Kidney epithelial cell (primary cell): ENCODE data around the gene FAM107B. TPM values are rescaled to one million over a fixed set of nuclear protein-coding genes. Genes with fewer than 3 reads are reported as not detected.

Experiments
- DNase-seq: peaks from one replicate; pipeline ENCODE4 v3.0.0-alpha.2; 2010; ENCODE audit warnings: low read depth
- H3K27me3 ChIP-seq: 2 replicates; pipeline ENCODE4 v1.6.0; 2011; ENCODE audit warnings: low read length; ENCODE audit not compliant: control insufficient read depth, insufficient read depth
- H3K36me3 ChIP-seq: 2 replicates; pipeline ENCODE4 v1.5.1; 2011; ENCODE audit warnings: low read length; ENCODE audit not compliant: control insufficient read depth, insufficient read depth
- H3K4me3 ChIP-seq: 2 replicates; pipeline ENCODE4 v1.5.1; 2011; ENCODE audit warnings: low read depth, mild to moderate bottlenecking, control low read depth, low read length
- total RNA-seq: library from RNA; depleted of rRNA; stranded (reverse); fragments of >200 nt; gene quantifications from 2 replicates; pipeline ENCODE4 v1.2.3, GENCODE V29; 2015
- TF ChIP-seq, protein P1 (sequence below): IDR thresholded peaks from 2 replicates; pipeline ENCODE4 v1.5.1; 2011; ENCODE audit warnings: mild to moderate bottlenecking, moderate library complexity, low read length, control low read depth, inconsistent platforms; ENCODE audit not compliant: insufficient read depth, poor library complexity, severe bottlenecking

The FAM107B gene
- total RNA-seq, 1 donor from 2014 or later: 33.5 TPM

DNA sequence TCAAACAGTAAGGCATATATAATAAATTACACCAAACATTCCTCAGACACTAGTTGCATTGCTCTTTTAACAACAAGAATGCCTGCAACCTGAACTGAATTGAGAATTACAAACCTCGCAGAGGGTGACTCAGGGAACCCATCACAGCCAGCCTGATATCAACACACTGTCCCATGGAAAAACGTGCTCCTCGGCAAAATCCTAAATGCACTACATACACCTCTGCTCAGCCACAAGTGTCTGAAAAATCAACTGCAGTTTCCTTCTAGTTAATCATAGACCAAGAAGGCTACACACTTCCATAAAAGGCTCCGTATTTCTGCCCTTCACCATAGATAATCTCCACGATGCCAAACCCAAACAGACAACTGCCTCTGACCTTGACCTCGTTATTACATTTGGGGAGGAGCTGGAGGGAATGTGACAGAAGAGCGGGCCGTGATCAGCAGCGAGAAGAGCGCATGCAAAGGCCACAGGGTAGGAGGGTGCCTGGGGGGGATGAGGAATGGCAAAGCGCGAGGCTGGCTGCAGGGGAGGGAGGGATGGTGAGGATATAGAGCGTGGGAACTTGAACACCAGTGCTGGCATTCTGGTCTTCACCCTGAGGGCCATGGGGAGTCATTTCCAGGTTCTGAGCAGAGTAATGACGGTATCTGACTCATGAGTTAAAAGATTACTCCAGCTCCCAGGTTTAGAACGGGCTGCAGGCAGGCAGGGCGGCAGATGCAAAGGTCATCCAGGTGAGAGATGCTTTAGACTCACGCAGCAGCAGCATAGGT, 242.0 kb downstream of the FAM107B start:
- Histone ChIP-seq H3K4me3 (no peak overlapping the region), H3K36me3 (no peaks in the 10 kb centered on the region), H3K27me3 (no peaks in the 10 kb centered on the region)
- TF ChIP-seq, protein P1, sequence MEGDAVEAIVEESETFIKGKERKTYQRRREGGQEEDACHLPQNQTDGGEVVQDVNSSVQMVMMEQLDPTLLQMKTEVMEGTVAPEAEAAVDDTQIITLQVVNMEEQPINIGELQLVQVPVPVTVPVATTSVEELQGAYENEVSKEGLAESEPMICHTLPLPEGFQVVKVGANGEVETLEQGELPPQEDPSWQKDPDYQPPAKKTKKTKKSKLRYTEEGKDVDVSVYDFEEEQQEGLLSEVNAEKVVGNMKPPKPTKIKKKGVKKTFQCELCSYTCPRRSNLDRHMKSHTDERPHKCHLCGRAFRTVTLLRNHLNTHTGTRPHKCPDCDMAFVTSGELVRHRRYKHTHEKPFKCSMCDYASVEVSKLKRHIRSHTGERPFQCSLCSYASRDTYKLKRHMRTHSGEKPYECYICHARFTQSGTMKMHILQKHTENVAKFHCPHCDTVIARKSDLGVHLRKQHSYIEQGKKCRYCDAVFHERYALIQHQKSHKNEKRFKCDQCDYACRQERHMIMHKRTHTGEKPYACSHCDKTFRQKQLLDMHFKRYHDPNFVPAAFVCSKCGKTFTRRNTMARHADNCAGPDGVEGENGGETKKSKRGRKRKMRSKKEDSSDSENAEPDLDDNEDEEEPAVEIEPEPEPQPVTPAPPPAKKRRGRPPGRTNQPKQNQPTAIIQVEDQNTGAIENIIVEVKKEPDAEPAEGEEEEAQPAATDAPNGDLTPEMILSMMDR: no peak
- peak; percentile 78 for DNase-seq

DNA sequence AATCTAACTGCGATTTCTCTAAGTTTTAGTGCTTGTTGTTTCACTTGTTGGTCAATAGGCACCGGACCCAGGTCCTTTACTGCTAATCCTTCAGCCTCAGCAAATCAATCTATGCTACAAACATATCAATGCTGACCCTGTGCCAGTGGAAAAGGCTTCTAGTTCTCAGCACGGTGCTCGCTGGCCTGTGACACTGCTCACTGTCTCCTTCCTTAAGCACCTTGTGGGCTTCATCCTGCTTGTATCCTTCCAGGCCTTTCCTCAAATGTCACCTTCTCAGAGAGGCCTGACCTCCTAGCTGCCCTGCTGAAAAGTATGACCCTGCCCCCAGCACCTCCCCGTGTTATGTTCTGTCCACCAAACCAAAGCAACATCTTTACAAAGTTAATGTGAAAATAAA, 242.7 kb downstream of the FAM107B start:
- H3K27me3 ChIP-seq: no peaks in the 10 kb centered on the region
- no peak for DNase-seq
- H3K4me3 ChIP-seq: no peak overlapping the region
- H3K36me3 ChIP-seq: no peaks in the 10 kb centered on the region
- TF ChIP-seq, protein P1: no peak

DNA sequence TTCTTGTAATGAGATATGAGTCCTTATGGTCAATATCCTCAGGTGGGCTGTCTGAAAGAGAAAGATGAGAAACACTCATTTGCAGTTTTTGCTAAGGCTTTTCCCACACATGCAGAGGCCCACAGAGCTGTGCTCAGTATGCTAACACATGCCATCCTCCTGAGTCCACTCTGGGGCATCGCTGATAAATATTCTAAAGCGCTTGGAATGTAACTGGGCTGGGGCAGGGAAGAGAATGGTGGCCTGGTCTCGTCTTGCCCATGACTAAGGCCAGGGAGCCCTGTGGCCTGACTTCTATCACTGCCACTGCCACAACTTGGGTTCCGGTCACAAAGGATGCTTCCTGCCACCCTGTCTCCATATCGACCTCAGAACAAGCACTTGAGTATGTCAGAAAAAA, 244.2 kb downstream of the FAM107B start:
- no peak for DNase-seq
- Histone ChIP-seq H3K36me3 (no peaks in the 10 kb centered on the region), H3K27me3 (no peaks in the 10 kb centered on the region), H3K4me3 (no peak overlapping the region)
- TF ChIP-seq, protein P1: no peak

DNA sequence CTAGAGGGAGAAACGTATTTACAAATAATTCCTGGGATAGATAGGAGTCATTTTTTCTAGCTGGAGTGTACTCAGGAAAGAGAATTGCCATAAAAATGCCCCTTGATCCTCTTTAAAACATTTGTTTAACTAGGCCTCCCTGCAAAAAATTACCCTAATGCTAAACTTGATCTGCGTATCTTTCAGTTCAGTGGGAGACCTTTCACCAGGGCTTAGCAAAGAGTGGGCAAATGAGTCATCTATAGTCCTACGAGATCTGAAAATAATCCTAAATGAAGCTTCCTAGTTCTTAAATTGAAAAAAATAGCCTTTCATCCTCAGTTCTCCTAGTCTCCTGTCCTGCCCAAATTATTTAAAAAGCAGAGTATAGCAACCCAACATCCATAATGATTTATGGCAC, 245.3 kb downstream of the FAM107B start:
- TF ChIP-seq, protein P1: no peak
- Histone ChIP-seq H3K36me3 (no peaks in the 10 kb centered on the region), H3K4me3 (no peak overlapping the region), H3K27me3 (no peaks in the 10 kb centered on the region)
- DNase-seq: no peak

DNA sequence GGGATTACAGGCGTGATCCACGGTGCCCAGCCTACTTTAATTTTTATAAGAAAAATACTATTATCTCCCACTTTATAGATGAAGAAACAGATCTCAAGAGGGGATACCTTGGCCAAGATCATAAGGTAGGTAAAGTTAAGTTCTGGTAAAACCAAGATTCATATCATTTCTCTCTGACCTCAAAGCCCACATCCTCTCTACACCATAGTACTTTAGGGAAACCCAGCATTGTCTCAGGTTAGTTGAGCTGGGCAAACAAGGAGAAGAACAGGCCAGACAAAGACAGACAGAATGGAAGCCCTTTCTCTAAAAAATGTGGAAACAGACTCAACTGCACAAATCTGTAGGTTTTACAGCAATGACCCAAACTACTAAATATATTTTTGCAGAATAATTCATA, 246.2 kb downstream of the FAM107B start:
- no peaks in the 10 kb centered on the region for H3K27me3 ChIP-seq
- no peak overlapping the region for H3K4me3 ChIP-seq
- no peaks in the 10 kb centered on the region for H3K36me3 ChIP-seq
- TF ChIP-seq, protein P1: no peak
- DNase-seq: no peak

DNA sequence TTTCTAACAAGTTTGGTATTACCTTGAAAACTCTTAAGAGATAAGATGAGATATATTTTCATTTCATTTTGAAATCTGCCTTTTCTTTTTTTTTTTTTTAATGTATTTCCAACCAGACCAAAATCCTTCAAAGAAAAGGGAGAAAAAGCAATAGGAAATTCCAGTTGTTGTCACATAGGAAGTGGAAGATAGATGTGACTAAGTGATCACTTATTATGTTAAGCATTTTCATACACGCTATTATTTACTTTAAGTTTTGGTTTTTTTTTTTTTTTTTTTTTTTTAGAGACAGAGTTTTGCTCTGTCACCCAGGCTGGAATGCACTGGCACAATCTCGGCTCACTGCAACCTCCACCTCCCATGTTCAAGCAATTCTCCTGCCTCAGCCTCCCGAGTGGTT, 246.8 kb downstream of the FAM107B start:
- H3K4me3 ChIP-seq: no peak overlapping the region
- DNase-seq: no peak
- TF ChIP-seq, protein P1: no peak
- no peaks in the 10 kb centered on the region for H3K27me3 ChIP-seq
- no peaks in the 10 kb centered on the region for H3K36me3 ChIP-seq
